Peyer's patch (tissue), 4 donors: ENCODE data around the gene RAB8B.

ENCODE experiments used
- CTCF ChIP-seq, 6 experiments: fragments of 450-650 bp in 4 of 6; fragments of 200-600 bp in 2 of 6; sonication (generic) in 1 of 6; IDR thresholded peaks; one replicate each; pipeline ENCODE4 v1.5.1; 2017 to 2019; ENCODE audit warnings: antibody characterized with exemption in 6 of 6, mild to moderate bottlenecking in 3 of 6, moderate library complexity in 1 of 6
- POLR2A ChIP-seq, 2 donors: fragments of 450-650 bp; IDR thresholded peaks; one replicate each; pipeline ENCODE4 v1.5.1; 2017; ENCODE audit warnings: antibody characterized with exemption in 2 of 2, mild to moderate bottlenecking in 2 of 2, moderate library complexity in 2 of 2

GRCh38 chr15:63178034-63178433 lies 11.4 kb upstream of the RAB8B start:
- TF ChIP-seq CTCF (IDR thresholded peaks at IDR 0.05) (no peak), POLR2A (IDR thresholded peaks at IDR 0.05) (no peak)
